GM12873 (cell line): ENCODE data around the gene GPC6.

Source experiments
- CTCF ChIP-seq: IDR thresholded peaks from 2 replicates; pipeline ENCODE4 v1.5.1; 2012; ENCODE audit warnings: low read depth, mild to moderate bottlenecking, moderate library complexity, low read length, control low read depth; ENCODE audit not compliant: insufficient read depth; ENCODE audit errors: missing control alignments

GPC6 gene

GRCh38 chr13:93476175-93476574 is 249.6 kb downstream of the GPC6 start:
- no peak for TF ChIP-seq CTCF

- no peak for TF ChIP-seq CTCF
Observed at GRCh38 chr13:93477238-93477637, 250.6 kb downstream of the GPC6 start.

GRCh38 chr13:93480553-93481106 is 254.0 kb downstream of the GPC6 start:
- no peak for TF ChIP-seq CTCF

- no peak for TF ChIP-seq CTCF
Observed at GRCh38 chr13:93496985-93497673, 270.5 kb downstream of the GPC6 start.

- no peak for TF ChIP-seq CTCF
Observed at GRCh38 chr13:93499991-93500390, 273.4 kb downstream of the GPC6 start.

- TF ChIP-seq CTCF = no peak
Observed at GRCh38 chr13:93502071-93502470, 275.5 kb downstream of the GPC6 start.

- TF ChIP-seq CTCF = no peak
Observed at GRCh38 chr13:93502987-93503615, 276.5 kb downstream of the GPC6 start.
